IPS-20b (cell line): ENCODE results near the gene ADARB2.

ENCODE experiments used
- H3K27ac ChIP-seq: one replicate; pipeline ENCODE4 v1.5.1; 2013; ENCODE audit warnings: low read length
- H3K27me3 ChIP-seq: 2 replicates; pipeline ENCODE4 v1.6.1; 2013; ENCODE audit warnings: mild to moderate bottlenecking, low read length, inconsistent platforms; ENCODE audit not compliant: insufficient read depth
- H3K36me3 ChIP-seq: 2 replicates; pipeline ENCODE4 v1.6.1; 2013; ENCODE audit warnings: low read depth, mild to moderate bottlenecking, inconsistent platforms, low read length, moderate library complexity; ENCODE audit not compliant: insufficient read depth
- H3K4me1 ChIP-seq: 2 replicates; pipeline ENCODE4 v1.6.1; 2013; ENCODE audit warnings: mild to moderate bottlenecking, control low read depth, inconsistent platforms, low read length, moderate library complexity; ENCODE audit not compliant: insufficient read depth
- H3K4me3 ChIP-seq: 2 replicates; pipeline ENCODE4 v1.5.1; 2013; ENCODE audit warnings: mild to moderate bottlenecking, low read length, inconsistent platforms
- H3K9ac ChIP-seq: 2 replicates; pipeline ENCODE4 v1.6.1; 2013; ENCODE audit warnings: low read depth, mild to moderate bottlenecking, inconsistent platforms, low read length, moderate library complexity
- H3K9me3 ChIP-seq: 2 replicates; pipeline ENCODE4 v1.6.1; 2013; ENCODE audit warnings: mild to moderate bottlenecking, low read depth, low read length, inconsistent platforms; ENCODE audit not compliant: insufficient read depth

The ADARB2 gene

GRCh38 chr10:1669433-1669832 lies 67.9 kb downstream of the ADARB2 start:
- no peak overlapping the region for H3K27ac ChIP-seq
- no peaks in the 10 kb centered on the region for H3K9me3 ChIP-seq
- H3K4me1 ChIP-seq, result peaks cover 4% of the 10 kb centered on the region; the same call in 1 of the 2 replicates
- H3K4me3 ChIP-seq, result no peak overlapping the region
- no peak overlapping the region for H3K9ac ChIP-seq
- no peaks in the 10 kb centered on the region for H3K27me3 ChIP-seq
- H3K36me3 ChIP-seq, result no peaks in the 10 kb centered on the region

DNA sequence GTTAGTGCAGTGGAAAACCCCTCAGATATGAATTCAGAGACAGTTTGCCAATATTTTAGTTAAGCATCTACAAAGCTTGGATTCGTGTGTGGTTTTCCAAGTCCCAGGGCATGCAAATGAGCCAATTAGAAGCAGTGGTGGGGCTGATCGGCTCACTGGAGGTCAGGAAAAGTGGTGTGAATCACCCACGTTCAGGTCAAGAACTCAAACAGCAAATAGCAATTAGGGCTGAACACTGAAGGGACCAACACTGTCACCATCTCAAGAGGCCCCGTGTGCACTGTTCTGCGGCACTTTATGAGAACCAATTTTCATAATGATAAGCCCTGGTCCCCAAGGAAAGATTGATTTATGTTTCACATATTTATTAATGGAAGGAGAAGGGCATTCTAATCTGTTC lies 68.9 kb downstream of the ADARB2 start:
- Histone ChIP-seq H3K4me1 (peaks cover 4% of the 10 kb centered on the region; the same call in 1 of the 2 replicates), H3K27me3 (no peaks in the 10 kb centered on the region), H3K27ac (no peak overlapping the region), H3K9me3 (no peaks in the 10 kb centered on the region), H3K4me3 (no peak overlapping the region), H3K9ac (no peak overlapping the region), H3K36me3 (no peaks in the 10 kb centered on the region)

DNA sequence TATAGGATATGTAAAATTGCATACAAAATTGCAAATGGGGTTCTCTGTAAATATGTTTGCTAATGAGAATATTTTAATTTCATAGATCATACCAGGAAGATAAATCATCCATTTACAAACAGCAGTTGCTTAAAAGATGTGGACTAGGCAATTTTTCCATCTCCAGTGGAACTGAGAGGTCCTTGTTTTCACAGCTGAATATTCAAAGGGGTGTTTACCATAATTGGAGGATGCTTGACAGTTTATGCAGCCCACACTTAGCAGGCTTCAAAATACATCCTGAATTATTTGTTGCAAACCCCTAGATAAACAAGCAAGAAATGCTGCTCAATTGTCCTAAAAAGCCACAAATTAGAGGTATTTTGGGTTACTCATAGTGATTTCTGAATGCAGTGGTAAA lies 69.9 kb downstream of the ADARB2 start:
- Histone ChIP-seq H3K27ac (no peak overlapping the region), H3K27me3 (no peaks in the 10 kb centered on the region), H3K9ac (no peak overlapping the region), H3K4me3 (no peak overlapping the region), H3K4me1 (peaks cover 4% of the 10 kb centered on the region; the same call in 1 of the 2 replicates), H3K36me3 (no peaks in the 10 kb centered on the region), H3K9me3 (no peaks in the 10 kb centered on the region)

GRCh38 chr10:1666147-1666546 lies 71.2 kb downstream of the ADARB2 start:
- Histone ChIP-seq H3K4me1 (peaks cover 4% of the 10 kb centered on the region; the same call in 1 of the 2 replicates), H3K4me3 (no peak overlapping the region), H3K9me3 (no peaks in the 10 kb centered on the region), H3K27ac (no peak overlapping the region), H3K9ac (no peak overlapping the region), H3K27me3 (no peaks in the 10 kb centered on the region), H3K36me3 (no peaks in the 10 kb centered on the region)

DNA sequence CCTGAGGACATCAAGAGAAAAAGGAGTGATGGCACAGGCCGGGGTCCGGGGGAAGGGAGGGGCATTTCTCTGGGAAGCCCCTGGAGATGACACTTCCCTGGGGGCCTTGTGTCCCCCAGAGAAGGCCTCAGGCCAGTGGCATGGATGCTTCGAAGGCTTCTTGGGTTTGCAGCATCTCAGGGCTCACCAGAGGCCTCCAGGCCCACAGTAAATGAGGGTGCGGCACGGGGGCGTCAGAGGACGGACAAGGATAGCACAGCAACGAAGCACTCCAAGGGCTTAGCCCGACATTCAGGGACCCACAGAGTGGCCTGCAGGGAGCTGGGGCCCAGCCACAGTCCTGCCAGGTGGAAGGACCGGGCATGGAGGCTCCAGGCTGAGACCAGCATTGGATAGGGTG lies 71.6 kb downstream of the ADARB2 start:
- H3K4me1 ChIP-seq, result peaks cover 4% of the 10 kb centered on the region; the same call in 1 of the 2 replicates
- H3K27me3 ChIP-seq, result no peaks in the 10 kb centered on the region
- no peaks in the 10 kb centered on the region for H3K36me3 ChIP-seq
- H3K9me3 ChIP-seq, result no peaks in the 10 kb centered on the region
- H3K27ac ChIP-seq, result no peak overlapping the region
- H3K4me3 ChIP-seq, result no peak overlapping the region
- no peak overlapping the region for H3K9ac ChIP-seq

DNA sequence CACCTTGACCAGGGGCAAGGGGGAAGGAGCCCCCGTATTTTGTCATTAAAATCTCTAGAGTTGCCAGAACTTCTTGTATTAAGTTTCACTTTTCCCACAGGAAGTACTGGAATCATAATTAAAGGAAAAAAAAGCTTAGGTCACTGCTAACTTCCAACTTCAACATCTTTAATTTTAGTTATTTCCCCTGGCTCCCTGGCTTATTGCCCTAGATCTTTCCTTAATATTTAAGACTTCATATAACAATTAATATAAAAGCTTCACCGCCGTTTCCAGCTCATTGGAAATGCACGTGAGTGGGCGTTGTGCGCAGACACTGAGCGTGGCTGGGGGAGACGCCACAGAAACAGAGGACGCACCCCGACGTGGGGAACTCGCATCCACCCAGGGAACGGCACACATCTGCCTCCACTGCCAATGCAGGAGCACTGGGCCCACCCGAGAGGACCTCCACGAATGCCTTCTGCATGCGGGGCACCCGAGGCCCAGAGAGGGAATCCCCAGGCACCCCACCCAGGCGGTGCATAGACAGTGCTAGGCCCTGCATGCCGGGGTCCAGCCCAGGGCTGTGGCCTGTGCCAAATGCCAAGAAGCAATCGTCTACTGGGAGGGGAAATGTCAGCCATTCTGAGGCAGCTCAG lies 72.2 kb downstream of the ADARB2 start:
- Histone ChIP-seq H3K27ac (no peak overlapping the region), H3K36me3 (no peaks in the 10 kb centered on the region), H3K27me3 (no peaks in the 10 kb centered on the region), H3K9ac (no peak overlapping the region), H3K4me3 (no peak overlapping the region), H3K9me3 (no peaks in the 10 kb centered on the region), H3K4me1 (peaks cover 4% of the 10 kb centered on the region; the same call in 1 of the 2 replicates)

- H3K4me3 ChIP-seq, result no peak overlapping the region
- H3K27me3 ChIP-seq, result no peaks in the 10 kb centered on the region
- no peak overlapping the region for H3K9ac ChIP-seq
- H3K36me3 ChIP-seq, result no peaks in the 10 kb centered on the region
- no peak overlapping the region for H3K27ac ChIP-seq
- H3K9me3 ChIP-seq, result no peaks in the 10 kb centered on the region
- H3K4me1 ChIP-seq, result peaks cover 4% of the 10 kb centered on the region; the same call in 1 of the 2 replicates
Observed at GRCh38 chr10:1664333-1664964, 72.9 kb downstream of the ADARB2 start.

DNA sequence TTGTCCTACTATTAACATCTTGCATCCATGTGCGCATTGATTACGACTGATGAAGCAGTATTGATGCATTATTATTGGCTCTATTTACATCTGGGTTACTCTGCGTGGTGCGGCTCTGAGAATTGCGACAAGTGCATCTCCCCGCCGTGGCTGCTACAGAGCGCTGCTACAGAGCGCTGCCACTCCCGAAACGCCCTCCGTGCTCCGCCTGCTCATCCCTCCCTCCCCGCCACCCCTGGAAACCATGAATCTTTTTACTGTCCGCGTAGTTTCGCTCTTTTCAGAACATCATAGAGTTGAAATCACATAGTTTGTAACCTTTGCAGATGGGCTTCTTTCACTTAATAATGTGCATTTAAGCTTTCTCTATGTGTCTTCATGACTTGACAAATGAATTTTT lies 74.1 kb downstream of the ADARB2 start:
- Histone ChIP-seq H3K4me3 (no peak overlapping the region), H3K9me3 (no peaks in the 10 kb centered on the region), H3K36me3 (no peaks in the 10 kb centered on the region), H3K27me3 (no peaks in the 10 kb centered on the region), H3K4me1 (peaks cover 4% of the 10 kb centered on the region; the same call in 1 of the 2 replicates), H3K9ac (no peak overlapping the region), H3K27ac (no peak overlapping the region)

DNA sequence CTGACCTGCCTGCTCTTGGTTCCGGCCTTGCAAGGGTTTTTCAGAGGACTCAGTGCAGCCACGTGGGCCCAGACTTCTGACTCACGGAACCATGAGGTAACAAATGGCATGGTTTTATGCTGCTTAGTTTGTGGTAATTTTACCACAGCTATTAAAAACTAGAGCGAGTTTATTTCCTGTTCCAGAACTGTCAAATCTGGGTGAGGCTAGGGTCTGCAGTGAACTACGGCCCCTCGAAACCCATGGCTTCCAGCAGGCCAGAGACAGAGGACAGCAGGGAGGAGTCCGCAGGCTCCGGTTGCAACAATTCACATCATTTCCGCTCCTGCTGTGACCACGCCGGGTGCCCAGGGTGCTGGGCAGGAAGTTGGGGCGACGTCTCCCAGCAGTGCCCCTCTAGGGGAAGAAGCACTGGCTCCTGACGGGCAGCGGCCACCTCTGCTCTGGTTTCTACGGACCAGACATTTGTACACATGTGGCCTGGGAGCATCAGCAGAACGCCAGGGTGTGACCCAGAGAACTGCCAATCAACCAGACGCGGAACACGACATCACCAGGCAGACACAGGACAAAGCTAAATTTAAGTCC lies 74.8 kb downstream of the ADARB2 start:
- no peak overlapping the region for H3K27ac ChIP-seq
- H3K27me3 ChIP-seq, result no peaks in the 10 kb centered on the region
- H3K36me3 ChIP-seq, result no peaks in the 10 kb centered on the region
- H3K4me1 ChIP-seq, result peaks cover 4% of the 10 kb centered on the region; the same call in 1 of the 2 replicates
- no peak overlapping the region for H3K4me3 ChIP-seq
- no peak overlapping the region for H3K9ac ChIP-seq
- H3K9me3 ChIP-seq, result no peaks in the 10 kb centered on the region

GRCh38 chr10:1661859-1662437 lies 75.4 kb downstream of the ADARB2 start:
- H3K4me1 ChIP-seq, result peaks cover 3% of the 10 kb centered on the region; the same call in 1 of the 2 replicates
- no peak overlapping the region for H3K27ac ChIP-seq
- no peaks in the 10 kb centered on the region for H3K36me3 ChIP-seq
- H3K9ac ChIP-seq, result no peak overlapping the region
- no peak overlapping the region for H3K4me3 ChIP-seq
- H3K27me3 ChIP-seq, result no peaks in the 10 kb centered on the region
- H3K9me3 ChIP-seq, result no peaks in the 10 kb centered on the region

GRCh38 chr10:1661416-1661815 lies 75.9 kb downstream of the ADARB2 start:
- no peaks in the 10 kb centered on the region for H3K9me3 ChIP-seq
- H3K9ac ChIP-seq, result no peak overlapping the region
- no peaks in the 10 kb centered on the region; the same call in 1 of the 2 replicates for H3K4me1 ChIP-seq
- H3K36me3 ChIP-seq, result no peaks in the 10 kb centered on the region
- H3K27me3 ChIP-seq, result no peaks in the 10 kb centered on the region
- no peak overlapping the region for H3K4me3 ChIP-seq
- no peak overlapping the region for H3K27ac ChIP-seq
